ENCODE results near the gene ZBTB20.

The ZBTB20 gene

DNA sequence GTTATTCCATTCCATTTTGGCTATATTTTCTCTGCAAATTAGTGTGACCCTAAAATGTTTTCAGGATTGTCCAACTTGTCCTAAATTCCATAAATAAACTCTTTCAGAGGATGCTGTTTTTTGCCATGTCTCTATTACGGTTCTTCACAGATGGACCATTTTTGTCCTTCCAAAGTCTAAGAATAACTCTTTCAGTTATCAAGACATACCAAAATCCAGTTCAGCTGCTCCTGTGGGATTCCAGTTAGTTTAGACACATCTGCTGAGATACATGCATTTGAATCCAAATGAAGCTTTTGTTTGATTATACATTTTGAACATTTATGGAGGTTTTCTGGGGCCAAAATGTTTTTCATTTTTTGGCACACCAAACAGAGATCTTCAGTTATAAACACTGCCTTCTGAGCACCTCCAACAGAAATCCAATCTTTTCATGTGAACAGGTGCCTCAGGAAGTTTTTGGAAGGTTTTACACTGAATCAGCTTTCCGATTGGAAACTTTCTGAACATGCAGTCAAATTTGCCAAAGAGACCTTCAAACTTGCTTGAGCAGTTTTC, 772.6 kb downstream of the ZBTB20 start:
- no peak for DNase-seq (ENCODE audit: low spot score)

GRCh38 chr3:114370537-114371174, 776.4 kb downstream of the ZBTB20 start:
- DNase-seq (ENCODE audit: low spot score) = no peak

GRCh38 chr3:114365909-114366308, 781.2 kb downstream of the ZBTB20 start:
- DNase-seq (ENCODE audit: low spot score) = no peak

GRCh38 chr3:114364806-114365654, 782.1 kb downstream of the ZBTB20 start:
- no peak for DNase-seq (ENCODE audit: low spot score)

DNA sequence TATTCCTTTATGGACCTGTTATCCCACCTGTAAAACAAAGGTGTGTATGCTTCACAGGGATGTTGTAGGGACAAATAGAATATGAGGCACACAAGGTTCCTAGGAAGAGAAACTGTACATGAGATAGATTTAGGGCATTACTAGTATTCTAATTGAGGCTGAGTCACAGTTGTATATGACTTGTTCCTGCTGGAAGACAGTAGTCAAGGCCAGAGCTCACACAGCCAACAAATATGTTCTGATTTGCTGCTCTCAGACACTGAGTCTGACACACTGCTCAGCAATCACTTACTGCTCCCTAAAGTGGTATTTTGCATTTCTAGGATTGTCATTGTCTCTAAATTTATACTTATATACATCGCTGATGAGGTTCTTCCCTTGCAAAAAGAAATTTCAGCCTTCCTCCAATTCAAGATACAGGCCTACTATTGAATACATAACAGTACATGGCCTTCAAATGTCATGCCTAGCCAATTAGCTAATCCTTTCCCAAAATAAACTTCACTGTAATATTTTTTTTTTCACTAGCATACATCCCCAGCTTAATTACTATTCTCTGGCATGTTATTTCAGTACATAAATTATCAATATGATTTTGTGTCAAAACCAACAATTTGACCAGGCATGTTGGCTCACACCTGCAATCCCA, 783.4 kb downstream of the ZBTB20 start:
- DNase-seq (ENCODE audit: low spot score) = no peak

DNA sequence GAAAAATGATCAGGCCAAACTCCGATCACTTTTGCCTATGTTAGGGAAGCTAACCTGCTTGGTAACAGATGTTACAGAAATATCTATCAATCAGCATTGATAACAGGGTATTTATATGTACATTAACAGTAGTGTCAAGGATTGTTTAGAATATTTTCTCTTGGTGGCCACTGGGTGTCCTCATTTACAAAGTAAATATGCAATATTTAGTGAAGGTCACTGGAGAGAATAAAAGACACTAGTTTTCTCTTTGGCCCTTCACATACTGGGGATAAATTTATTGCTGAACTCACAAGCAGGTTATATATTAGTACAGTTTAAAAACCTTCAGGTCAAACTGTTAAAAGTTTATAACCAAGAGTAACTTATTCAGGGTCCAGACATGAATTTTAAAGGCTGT, 784.3 kb downstream of the ZBTB20 start:
- DNase-seq (ENCODE audit: low spot score) = no peak

- DNase-seq (ENCODE audit: low spot score) = no peak
Measured at GRCh38 chr3:114361391-114361790, 785.7 kb downstream of the ZBTB20 start.

DNA sequence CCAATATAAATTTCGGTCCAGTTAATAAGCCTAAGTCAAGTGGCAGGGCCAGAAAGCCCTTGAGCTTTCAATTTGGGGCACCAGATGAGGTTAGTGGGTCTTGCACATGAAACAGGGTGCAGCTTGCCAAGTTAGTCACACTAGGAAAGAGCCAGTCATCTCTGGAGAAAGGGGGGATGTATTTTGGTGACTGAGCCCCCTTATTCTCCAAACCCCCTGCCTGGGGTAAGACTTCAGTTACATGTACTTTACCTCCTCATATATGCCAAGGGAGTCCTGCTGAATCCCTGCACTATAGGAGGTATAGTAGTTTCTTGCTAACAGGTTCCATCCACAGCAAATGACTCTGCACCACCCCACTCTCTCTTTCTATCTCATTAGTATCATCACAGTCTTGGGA, 790.6 kb downstream of the ZBTB20 start:
- no peak for DNase-seq (ENCODE audit: low spot score)

DNA sequence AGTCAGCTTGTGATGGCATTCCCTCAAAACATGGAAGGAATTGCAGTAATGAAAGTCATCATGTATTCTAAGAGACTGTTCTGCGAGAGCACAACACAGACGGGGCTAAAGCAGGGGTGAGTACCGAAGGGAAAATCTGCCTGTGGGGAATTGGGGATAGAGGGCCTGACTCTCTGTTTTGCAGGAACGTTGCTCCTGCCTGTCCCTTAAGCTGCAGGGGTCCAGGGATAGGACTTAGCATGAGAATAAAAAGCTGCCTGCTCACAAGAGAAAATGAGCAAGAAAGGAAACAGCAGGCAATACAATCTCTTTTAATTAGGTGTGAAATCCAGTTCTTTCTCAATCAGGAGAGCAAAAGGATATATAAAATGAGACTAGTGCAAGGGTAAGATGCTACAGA, 791.0 kb downstream of the ZBTB20 start:
- DNase-seq (ENCODE audit: low spot score) = no peak

DNA sequence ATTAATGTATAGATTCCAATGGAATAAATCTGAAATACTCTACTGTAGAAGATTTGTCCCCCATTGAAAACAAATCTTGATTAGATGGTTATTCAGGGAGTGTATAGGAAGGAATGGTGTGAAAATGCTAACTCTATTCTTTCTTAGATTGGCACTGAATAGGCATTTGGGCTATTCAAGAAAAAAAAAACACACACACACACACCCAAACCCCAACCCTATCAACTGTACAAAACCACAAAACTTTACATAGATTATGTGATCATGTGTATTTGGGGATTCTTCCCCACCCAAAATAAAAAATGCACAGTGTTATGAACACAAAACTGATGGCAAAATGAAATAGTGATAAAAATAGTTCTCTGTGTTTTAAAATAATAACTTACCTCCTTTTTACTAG, 791.4 kb downstream of the ZBTB20 start:
- DNase-seq (ENCODE audit: low spot score) = no peak

GRCh38 chr3:114351822-114352145, 795.3 kb downstream of the ZBTB20 start:
- DNase-seq (ENCODE audit: low spot score) = no peak

DNA sequence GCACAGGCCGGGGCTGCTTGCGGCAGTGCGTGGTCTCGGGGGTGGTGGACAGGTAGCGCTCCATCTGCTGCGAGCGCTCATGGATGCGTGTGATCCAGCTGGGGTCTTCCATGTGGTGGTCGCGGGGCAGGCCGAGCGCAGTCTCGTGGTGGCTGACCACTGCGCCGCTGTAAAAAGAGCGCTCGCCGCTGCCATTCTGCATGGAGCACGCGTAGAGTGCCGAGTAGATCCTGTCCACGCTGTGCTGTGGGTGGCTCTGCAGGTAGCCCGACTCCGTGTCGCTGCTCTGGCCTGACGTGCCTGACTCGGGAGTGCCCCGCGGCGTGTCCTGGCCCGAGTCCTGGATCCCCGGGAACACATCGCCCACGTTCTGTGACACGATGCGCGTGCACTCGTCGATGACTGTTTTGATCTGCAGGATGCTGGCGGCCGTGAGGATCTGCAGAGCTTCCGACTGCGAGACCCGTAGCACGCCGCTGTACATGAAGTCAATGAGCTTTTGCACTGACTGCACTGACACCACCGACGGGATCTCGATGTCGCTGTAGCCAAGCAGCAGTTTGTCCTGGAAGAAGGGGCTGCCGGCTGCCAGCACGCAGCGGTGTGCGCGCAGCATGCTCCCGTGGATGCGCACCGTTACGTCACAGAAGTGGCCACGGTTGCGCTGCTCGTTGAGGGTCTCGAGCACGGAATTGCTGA, 795.8 kb downstream of the ZBTB20 start:
- DNase-seq (ENCODE audit: low spot score) = no peak

DNA sequence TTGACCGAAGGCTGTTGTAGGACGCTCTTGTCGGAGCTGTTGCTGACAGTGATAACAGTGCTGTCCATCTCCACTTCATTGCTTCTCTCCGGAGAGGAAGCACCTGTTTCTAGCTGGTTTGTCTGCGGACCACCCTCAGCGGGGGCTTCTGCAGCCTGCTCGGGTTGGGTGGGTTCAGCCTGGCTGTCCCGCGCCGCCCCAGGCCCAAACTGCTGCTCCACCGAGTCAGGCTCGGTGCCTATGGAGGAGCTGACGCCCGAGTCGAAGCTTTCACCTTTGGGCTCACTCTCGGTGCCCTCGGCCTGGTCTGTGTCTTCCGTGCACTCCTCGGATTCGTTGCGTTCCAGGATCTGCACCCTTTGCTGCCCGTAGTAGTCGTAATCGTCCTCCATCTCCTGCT, 796.4 kb downstream of the ZBTB20 start:
- DNase-seq (ENCODE audit: low spot score) = no peak

GRCh38 chr3:114350271-114350670, 796.8 kb downstream of the ZBTB20 start:
- DNase-seq (ENCODE audit: low spot score) = no peak

GRCh38 chr3:114344492-114344891, 802.6 kb downstream of the ZBTB20 start:
- no peak for DNase-seq (ENCODE audit: low spot score)

DNA sequence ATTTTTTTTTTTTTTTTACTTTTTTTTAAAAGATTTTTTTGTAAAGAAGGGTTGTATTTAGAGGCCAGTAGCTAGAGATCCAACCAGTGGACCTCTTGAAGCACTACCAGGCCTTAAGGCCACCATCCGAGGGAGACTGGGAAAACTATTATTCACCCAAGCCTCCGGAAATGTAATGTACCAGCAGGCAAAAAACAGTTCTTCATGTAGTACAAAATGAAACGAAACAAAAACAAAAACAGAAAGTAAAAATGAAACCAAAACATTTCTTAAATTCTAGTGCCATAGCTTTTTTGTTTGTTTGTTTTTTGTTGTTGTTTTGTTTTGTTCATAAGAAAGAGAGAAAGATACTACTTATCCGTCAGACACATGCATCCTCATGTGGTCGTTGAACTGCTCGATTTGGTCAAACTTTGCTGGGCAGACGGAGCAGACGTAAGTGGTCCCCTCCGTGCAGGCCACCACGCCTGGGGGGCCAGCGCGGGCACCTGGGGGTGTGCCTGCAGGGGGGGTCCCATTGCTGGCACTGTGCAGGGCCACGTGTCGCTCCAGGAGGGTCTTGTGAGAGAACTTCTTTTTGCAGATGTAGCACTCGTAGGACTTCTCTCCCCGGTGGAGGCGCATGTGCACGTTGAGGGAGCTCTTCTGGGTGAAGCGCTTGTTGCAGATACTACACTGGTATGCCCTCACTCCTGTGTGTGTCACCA, 808.3 kb downstream of the ZBTB20 start:
- peak; percentile 37 for DNase-seq (ENCODE audit: low spot score)

GRCh38 chr3:114336857-114337256, 810.2 kb downstream of the ZBTB20 start:
- DNase-seq (ENCODE audit: low spot score) = no peak

GRCh38 chr3:114336122-114336697, 810.9 kb downstream of the ZBTB20 start:
- DNase-seq (ENCODE audit: low spot score) = no peak

DNA sequence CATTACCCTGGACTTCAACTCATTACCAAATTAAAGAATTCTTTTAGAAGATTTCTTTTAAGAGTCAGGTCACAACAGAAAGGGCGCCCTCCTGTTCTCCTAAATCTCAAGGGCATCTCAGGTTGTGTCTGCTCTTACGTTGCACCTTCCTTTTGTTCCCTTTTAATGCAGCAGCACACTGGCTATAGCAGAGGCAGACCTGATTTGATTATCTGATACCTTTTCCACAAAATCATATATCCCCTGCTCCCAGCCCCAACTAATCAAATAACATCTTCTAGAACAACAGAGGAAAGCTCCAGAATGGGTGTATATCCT, 813.2 kb downstream of the ZBTB20 start:
- DNase-seq (ENCODE audit: low spot score) = no peak

- DNase-seq (ENCODE audit: low spot score) = peak; percentile 49
Measured at GRCh38 chr3:114333180-114333922, 813.7 kb downstream of the ZBTB20 start.

Data from CD4-positive, alpha-beta T cell treated with Interleukin-2 at 100 ng/mL for 4 hours (primary cell).